Measurements from ENCODE around the gene CD81.

- TF ChIP-seq POLR2A (IDR thresholded peaks at IDR 0.05; ENCODE audit: low read depth) (no peak), CTCF (IDR thresholded peaks at IDR 0.05) (no peak)
Observed at GRCh38 chr11:2359557-2359956, 17.6 kb upstream of the CD81 start.

All from esophagus muscularis mucosa (tissue), 3 donors.